HG03135 (cell line): ENCODE measurements around the gene CTR9.
A peak's percentile ranks its signal among the peaks of the same experiment; 100 is the strongest.
"Not testable (repeated sequence)": the region's sequence is repeated elsewhere in the genome, so short reads cannot be mapped to it uniquely, and the experiment has no call there.

Experiments used
- ATAC-seq: cut with Tn5 transposase; IDR thresholded peaks from one replicate; pipeline ENCODE4 v1.9.1; 2021; ENCODE audit warnings: mild to moderate bottlenecking, moderate library complexity; ENCODE audit not compliant: unreplicated experiment

Gene CTR9

DNA sequence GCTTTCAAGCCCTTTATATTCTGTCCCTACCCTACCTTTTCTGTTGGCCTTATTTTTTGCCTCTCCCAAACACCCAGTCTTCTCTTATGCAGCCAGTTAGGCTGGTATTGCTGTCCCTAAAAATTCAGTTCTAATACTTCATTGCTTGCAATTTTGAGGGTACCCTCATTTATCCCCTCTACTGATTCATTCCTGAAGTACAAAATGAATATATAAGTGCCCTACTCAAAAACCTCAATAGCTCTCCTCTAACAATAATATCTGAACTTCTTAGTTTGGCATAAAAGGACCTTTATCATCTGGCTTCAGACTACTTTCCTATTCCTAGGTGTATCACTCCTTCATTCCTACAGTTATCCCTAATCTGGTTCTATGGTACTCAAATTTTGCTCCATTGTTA, 62.9 kb downstream of the CTR9 start:
- no peak for ATAC-seq

DNA sequence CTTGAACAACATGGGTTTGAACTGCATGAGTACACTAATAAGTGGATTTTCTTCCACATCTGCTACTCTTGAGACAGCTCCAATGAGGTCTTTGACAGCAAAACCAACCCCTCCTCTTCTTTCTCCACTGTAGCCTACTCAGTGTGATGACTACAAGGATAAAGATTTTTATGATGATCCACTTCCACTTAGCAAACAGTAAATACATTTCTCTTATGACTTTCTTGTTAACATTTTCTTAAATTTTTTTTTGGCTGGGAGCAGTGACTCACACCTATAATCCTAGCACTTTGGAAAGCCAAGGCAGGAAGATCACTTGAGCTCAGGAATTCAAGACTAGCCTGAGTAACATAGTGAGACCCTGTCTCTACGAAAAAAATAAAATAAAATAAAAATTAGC, 67.5 kb downstream of the CTR9 start:
- no peak for ATAC-seq

DNA sequence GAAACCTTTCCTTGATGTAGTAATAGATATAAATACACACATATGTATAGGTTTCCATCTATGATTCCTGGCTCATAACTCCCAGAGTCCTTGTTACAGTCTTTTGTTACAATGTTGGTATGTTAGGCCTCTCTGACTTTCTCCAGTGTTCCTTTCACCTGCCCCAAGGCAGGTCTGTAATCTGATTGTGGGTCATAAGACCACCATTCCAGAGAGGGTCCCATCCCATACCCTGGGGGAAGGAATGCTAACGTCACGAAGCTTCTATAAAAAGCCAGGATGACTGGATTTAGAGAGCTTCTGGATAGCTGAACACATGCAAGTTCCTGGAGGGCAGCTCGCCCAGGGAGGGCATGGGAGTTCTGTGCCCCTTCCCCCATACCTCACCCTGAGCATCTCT, 71.4 kb downstream of the CTR9 start:
- ATAC-seq, result not testable (repeated sequence)

DNA sequence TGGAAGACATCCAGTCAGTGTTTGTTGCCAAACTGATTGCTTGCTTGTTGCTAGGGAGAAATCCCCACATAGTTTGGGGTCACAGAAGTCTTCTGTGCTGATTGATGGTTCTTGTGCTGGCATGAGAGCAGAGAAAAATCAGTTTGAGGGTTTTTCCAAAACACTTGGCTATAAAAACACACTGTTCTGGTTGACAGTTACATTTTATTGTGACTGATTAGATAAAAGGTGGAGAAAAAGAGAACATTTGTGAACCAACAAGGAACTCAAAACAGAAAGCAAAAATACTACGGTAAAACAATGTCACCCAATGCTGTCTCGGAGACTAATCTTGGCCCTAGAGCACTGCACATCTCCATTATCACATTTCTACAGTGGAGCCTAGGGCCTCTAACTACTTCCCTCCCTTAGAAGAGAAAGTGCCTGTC, 72.1 kb downstream of the CTR9 start:
- no peak for ATAC-seq

DNA sequence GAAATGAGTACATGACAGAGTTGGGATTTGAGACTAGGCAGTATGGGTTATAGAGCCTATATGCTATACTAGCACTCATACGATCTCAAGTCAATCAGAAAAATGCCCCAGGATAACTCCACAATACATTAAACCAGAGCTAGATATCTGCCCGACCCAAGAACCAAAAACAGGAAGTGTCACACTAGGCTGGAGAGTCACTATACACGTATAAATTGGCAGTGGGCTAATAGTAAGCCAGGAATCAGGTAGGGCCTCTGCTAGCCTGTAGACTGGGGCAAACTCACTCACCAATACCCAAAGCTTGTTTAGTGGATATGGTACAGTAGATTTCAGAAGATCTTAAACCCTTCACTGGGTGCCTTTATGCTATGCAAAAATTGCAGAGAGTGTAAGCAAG, 73.8 kb downstream of the CTR9 start:
- peak; percentile 78 for ATAC-seq

DNA sequence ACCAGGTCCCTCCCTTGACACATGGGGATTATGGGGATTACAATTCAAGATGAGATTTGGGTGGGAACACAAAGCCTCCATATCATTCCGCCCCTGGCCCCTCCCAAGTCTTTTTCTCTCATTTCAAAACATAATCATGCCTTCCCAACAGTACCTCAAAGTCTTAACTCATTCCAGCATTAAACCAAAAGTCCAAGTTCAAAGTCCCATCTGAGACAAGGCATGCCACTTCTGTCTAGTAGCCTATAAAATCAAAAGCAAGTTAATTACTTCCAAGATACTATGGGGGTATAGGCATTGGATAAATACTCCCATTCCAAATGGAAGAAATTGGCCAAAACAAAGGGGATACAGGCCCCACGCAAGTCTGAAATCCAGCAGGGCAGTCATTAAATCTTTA, 77.4 kb downstream of the CTR9 start:
- no peak for ATAC-seq

DNA sequence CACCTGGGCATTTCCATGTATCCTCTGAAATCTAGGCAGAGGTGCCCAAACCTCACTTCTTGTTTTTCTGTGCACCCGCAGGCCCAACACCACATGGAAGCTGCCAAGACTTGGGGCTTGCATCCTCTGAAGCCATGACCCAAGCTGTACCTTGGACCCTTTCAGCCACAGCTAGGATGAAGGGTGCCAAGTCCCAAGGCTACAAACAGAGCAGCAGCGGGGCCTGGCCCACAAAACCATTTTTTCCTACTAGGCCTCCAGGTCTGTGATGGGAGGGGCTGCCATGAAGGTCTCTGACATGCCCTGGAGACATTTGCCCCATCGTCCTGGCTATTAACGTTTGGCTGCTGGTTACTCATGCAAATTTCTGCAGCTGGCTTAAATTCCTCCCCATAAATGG, 78.1 kb downstream of the CTR9 start:
- ATAC-seq, result no peak
